Neuronal stem cell (in vitro differentiated cells): ENCODE results near the gene ZNF423.

Experiments
- DNase-seq: peaks from one replicate; pipeline ENCODE4 v3.0.0-alpha.2; 2013; ENCODE audit warnings: low spot score
- H2AFZ ChIP-seq: one replicate; pipeline ENCODE4 v1.6.1; 2013; ENCODE audit warnings: mild to moderate bottlenecking, low read length, inconsistent platforms
- H2AK5ac ChIP-seq: 2 replicates; pipeline ENCODE4 v1.6.1; 2013; ENCODE audit warnings: low read depth, mild to moderate bottlenecking, inconsistent platforms, low read length, moderate library complexity, mixed read lengths
- H2BK120ac ChIP-seq: 2 replicates; pipeline ENCODE4 v1.6.1; 2013; ENCODE audit warnings: low read depth, mild to moderate bottlenecking, inconsistent platforms, low read length, moderate library complexity, mixed read lengths
- H2BK12ac ChIP-seq: one replicate; pipeline ENCODE4 v1.6.1; 2013; ENCODE audit warnings: low read length, inconsistent platforms
- H2BK15ac ChIP-seq: 2 replicates; pipeline ENCODE4 v1.6.1; 2013; ENCODE audit warnings: mild to moderate bottlenecking, low read length, inconsistent platforms, mixed read lengths
- H2BK5ac ChIP-seq: one replicate; pipeline ENCODE4 v1.6.1; 2013; ENCODE audit warnings: inconsistent platforms, mild to moderate bottlenecking, low read length, moderate library complexity
- H3K14ac ChIP-seq: one replicate; pipeline ENCODE4 v1.6.1; 2013; ENCODE audit warnings: low read length, inconsistent platforms
- H3K18ac ChIP-seq: 2 replicates; pipeline ENCODE4 v1.6.1; 2013; ENCODE audit warnings: low read length, inconsistent platforms
- H3K23ac ChIP-seq: 2 replicates; pipeline ENCODE4 v1.6.1; 2013; ENCODE audit warnings: low read depth, mild to moderate bottlenecking, mixed read lengths, low read length, inconsistent platforms; ENCODE audit not compliant: poor library complexity
- H3K27ac ChIP-seq: replicated peaks from 3 replicates; pipeline ENCODE4 v1.5.1; 2013; ENCODE audit warnings: low read length, inconsistent platforms
- H3K27me3 ChIP-seq, 3 experiments: 2 replicates each; pipeline ENCODE4 v1.6.1; 2013; ENCODE audit warnings: low read length in 3 of 3, mild to moderate bottlenecking in 2 of 3, inconsistent platforms in 1 of 3, low read depth in 1 of 3, mixed read lengths in 1 of 3, moderate library complexity in 1 of 3; ENCODE audit not compliant: control insufficient read depth in 3 of 3, insufficient read depth in 3 of 3
- H3K36me3 ChIP-seq, 2 donors: replicated peaks in 1 of 2; 2 replicates each; pipeline ENCODE4 v1.6.1; 2013; ENCODE audit warnings: low read length in 2 of 2; ENCODE audit not compliant: control insufficient read depth in 2 of 2, insufficient read depth in 2 of 2
- H3K4ac ChIP-seq: 2 replicates; pipeline ENCODE4 v1.6.1; 2013; ENCODE audit warnings: inconsistent platforms, mild to moderate bottlenecking, low read length, moderate library complexity
- H3K4me1 ChIP-seq, 2 donors: 1 replicate in 1 of 2; 2 replicates in 1 of 2; pipeline ENCODE4 v1.6.1; 2013; ENCODE audit warnings: low read length in 2 of 2, low read depth in 1 of 2; ENCODE audit not compliant: control insufficient read depth in 2 of 2, insufficient read depth in 1 of 2
- H3K4me2 ChIP-seq: one replicate; pipeline ENCODE4 v1.6.1; 2013; ENCODE audit warnings: mild to moderate bottlenecking, low read length, inconsistent platforms; ENCODE audit not compliant: insufficient read depth, poor library complexity, severe bottlenecking
- H3K4me3 ChIP-seq, 2 donors: 2 replicates each; pipeline ENCODE4 v1.5.1; 2013; ENCODE audit warnings: low read length in 2 of 2, mild to moderate bottlenecking in 2 of 2, inconsistent platforms in 1 of 2, moderate library complexity in 1 of 2
- H3K79me1 ChIP-seq: one replicate; pipeline ENCODE4 v1.6.1; 2013; ENCODE audit warnings: low read depth, mild to moderate bottlenecking, inconsistent platforms, low read length, moderate library complexity
- H3K9ac ChIP-seq: one replicate; pipeline ENCODE4 v1.6.1; 2013; ENCODE audit warnings: mild to moderate bottlenecking, low read depth, low read length, inconsistent platforms; ENCODE audit not compliant: poor library complexity
- H3K9me3 ChIP-seq, 2 donors: replicated peaks in 1 of 2; 2 replicates each; pipeline versions ENCODE3 to v1.6.1; 2013; ENCODE audit warnings: low read length in 2 of 2, mild to moderate bottlenecking in 2 of 2, inconsistent platforms in 1 of 2, low read depth in 1 of 2, mixed read lengths in 1 of 2, moderate library complexity in 1 of 2; ENCODE audit not compliant: control insufficient read depth in 2 of 2, insufficient read depth in 1 of 2
- H4K8ac ChIP-seq: one replicate; pipeline ENCODE4 v1.6.1; 2013; ENCODE audit warnings: low read depth, mild to moderate bottlenecking, inconsistent platforms, low read length, moderate library complexity
- H4K91ac ChIP-seq: one replicate; pipeline ENCODE4 v1.6.1; 2013; ENCODE audit warnings: low read length, low read depth, mild to moderate bottlenecking, inconsistent platforms; ENCODE audit not compliant: poor library complexity
- WGBS, 2 donors: extraction: QIAGEN DNeasy Blood & Tissue Kit; methylation state at CpG; one replicate each; pipeline ENCODE4 v1.1.7; 2013; ENCODE audit warnings: missing lambda C conversion rate in 2 of 2, mixed read lengths in 1 of 2; ENCODE audit not compliant: insufficient read length in 2 of 2, insufficient replicate concordance in 1 of 2; ENCODE audit errors: extremely low coverage in 2 of 2; 5-methylcytosine and 5-hydroxymethylcytosine counted together

ZNF423 gene

DNA sequence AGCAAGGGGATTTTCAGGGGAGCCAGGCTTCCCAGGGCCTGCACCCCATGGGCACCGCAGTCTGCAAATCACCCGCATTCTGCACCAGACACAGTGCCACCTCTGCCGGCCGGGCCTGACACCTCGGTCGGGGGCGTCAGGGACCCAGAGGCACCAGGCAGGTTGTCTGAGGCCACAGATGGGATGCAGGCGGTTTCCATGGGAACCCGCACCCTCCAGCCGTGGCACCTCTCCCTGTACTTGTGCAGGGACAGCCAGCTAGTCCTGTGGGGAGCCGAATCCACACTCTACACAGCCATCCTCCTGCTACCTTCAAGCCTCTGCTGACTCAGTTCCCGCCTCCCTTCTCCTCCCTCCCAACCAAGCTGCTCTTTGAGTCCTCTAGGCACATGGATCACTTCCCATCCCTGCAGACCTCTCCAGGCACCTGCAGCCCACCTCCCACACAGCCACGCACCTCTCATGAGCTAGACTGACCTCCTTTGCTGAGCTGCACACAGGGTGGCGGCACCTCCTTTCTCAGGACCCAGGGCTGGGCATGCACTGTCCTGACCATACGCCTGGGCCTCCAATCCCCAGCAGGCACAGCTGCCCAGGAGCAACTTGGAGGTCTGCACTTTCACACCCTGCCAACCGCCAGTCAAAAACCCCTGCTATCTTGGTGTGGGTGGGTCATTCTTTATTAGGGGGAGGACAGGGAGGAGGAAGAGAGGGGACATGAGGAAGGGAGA, 362.9 kb downstream of the ZNF423 start:
- H3K4ac ChIP-seq: no peak overlapping the region
- no peak overlapping the region for H2BK12ac ChIP-seq
- no peak overlapping the region for H3K9ac ChIP-seq
- no peak for DNase-seq
- peak overlapping the region; percentile 28 for H3K23ac ChIP-seq
- no peak overlapping the region for H4K91ac ChIP-seq
- no peak overlapping the region for H3K4me3 ChIP-seq
- peaks cover 0 to 10% of the 10 kb centered on the region in 2 donors for H3K4me1 ChIP-seq
- no peaks in the 10 kb centered on the region for H3K9me3 ChIP-seq
- H2BK120ac ChIP-seq: no peak overlapping the region
- no peaks in the 10 kb centered on the region for H3K79me1 ChIP-seq
- H2AK5ac ChIP-seq: peak overlapping the region; percentile 89
- no peak overlapping the region for H3K27ac ChIP-seq
- H2BK15ac ChIP-seq: no peak overlapping the region
- no peak overlapping the region for H3K4me2 ChIP-seq
- no peak overlapping the region for H3K14ac ChIP-seq
- H3K18ac ChIP-seq: peak overlapping the region; percentile 38
- peak overlapping the region; percentile 15 for H2BK5ac ChIP-seq
- H3K27me3 ChIP-seq: no peaks in the 10 kb centered on the region
- no peak overlapping the region for H2AFZ ChIP-seq
- no CpG with 5 or more reads among the region's 16 CpGs for WGBS, 2 donors
- H3K36me3 ChIP-seq: peaks cover 3 to 52% of the 10 kb centered on the region in 2 donors
- no peak overlapping the region for H4K8ac ChIP-seq

DNA sequence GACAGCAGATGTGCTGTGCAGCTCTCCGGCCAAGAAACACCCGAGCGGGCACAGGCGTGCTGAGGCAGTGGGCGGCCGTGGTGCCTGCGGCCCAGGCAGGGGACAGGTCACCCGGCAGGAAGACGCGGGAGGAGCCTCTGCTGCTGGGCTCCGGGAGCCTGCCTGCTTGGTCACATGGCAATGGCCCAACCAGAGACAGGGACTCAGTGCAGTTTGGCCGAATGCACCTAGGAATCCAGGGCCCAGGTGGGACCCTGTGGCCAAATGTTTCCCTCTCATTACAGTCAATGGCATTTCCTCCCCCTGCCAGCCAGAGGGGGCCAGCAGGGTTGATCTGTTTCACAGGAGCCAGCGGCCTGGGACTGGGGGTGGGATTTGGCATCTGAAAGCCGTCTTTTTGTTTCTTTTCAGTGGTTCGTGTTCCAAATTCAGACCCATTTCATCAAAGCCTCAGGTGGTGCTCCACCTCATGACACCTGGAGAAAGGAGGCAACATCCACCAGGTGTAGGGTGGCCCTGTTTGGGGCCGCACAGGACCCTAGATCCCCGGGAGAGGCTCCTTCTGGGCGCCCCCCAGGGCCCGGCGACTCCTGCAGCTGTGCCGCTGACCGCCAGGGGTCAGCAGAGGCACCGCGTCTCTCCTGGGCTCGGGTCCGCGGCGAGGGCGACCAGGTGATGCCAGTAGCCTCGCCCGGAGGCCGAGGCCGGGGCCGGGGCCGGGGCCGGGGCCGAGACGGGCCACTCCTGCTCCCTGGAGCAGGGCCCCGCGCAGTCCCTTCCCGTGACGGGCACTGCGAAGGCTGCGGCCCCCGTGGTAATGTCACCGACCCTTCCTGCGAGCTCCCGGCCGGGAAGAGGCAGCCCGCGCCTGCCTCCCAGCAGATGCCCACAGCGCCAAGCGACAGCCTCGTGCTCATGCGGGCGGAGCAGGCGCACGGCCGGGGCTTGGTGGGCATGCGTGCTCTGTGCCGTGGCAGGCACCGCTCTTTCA, 363.8 kb downstream of the ZNF423 start:
- Histone ChIP-seq H3K18ac (peak overlapping the region; percentile 91), H3K4ac (no peak overlapping the region), H3K4me2 (peak overlapping the region; percentile 35), H3K36me3 (peaks cover 3 to 49% of the 10 kb centered on the region in 2 donors), H2BK12ac (no peak overlapping the region), H3K4me3 (no peak overlapping the region), H3K27ac (peak overlapping the region; percentile 31), H3K9me3 (no peaks in the 10 kb centered on the region), H3K79me1 (no peaks in the 10 kb centered on the region), H2BK5ac (peak overlapping the region; percentile 15), H3K9ac (peak overlapping the region; percentile 79), H4K8ac (peak overlapping the region; percentile 52), H2BK120ac (peak overlapping the region; percentile 20), H3K4me1 (peaks cover 0 to 10% of the 10 kb centered on the region in 2 donors), H2AK5ac (peak overlapping the region; percentile 89), H3K27me3 (no peaks in the 10 kb centered on the region), H3K14ac (peak overlapping the region; percentile 94), H3K23ac (peak overlapping the region; percentile 28), H2AFZ (no peak overlapping the region), H4K91ac (no peak overlapping the region), H2BK15ac (peak overlapping the region; percentile 46)
- peak; percentile 62 for DNase-seq
- WGBS, 2 donors: no CpG with 5 or more reads among the region's 62 CpGs

DNA sequence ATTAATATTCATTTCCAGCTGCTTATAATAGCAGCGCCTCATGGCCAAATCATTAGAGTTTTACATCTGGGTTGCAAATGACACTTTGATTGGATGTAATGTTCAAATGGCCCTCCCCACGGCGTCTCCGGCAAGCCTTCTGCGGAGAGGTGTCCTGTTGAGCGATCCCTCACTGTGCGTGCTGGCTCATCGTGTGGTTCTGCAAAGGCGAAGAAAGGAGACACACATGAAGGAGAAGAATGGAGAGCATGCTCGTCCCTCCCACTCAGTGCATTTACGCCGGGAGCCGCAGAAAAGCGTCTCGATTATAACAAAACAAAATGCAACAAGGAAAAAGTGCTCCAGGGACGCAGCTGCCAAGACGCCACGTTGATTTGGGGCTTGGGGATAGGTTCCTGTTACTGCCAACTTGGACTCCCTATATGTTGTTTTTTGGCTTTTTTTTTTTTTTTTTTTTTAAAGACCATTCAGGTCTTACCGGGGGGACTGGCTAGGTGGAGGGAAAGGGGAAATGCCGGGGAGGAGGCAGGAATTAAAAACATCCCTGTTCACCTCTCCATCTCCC, 364.7 kb downstream of the ZNF423 start:
- Histone ChIP-seq H3K18ac (peak overlapping the region; percentile 68), H2BK12ac (peak overlapping the region; percentile 52), H2BK5ac (no peak overlapping the region), H3K79me1 (no peaks in the 10 kb centered on the region), H2AFZ (no peak overlapping the region), H3K4me1 (peaks cover 0 to 10% of the 10 kb centered on the region in 2 donors), H3K23ac (no peak overlapping the region), H2BK15ac (peak overlapping the region; percentile 46), H3K27ac (peak overlapping the region; percentile 31), H3K27me3 (no peaks in the 10 kb centered on the region), H2AK5ac (peak overlapping the region; percentile 14), H3K9me3 (peaks cover 0 to 4% of the 10 kb centered on the region in 2 donors), H3K4me3 (no peak overlapping the region), H3K4me2 (peak overlapping the region; percentile 21), H3K9ac (no peak overlapping the region), H3K14ac (no peak overlapping the region), H3K4ac (no peak overlapping the region), H3K36me3 (peaks cover 3 to 42% of the 10 kb centered on the region in 2 donors), H4K8ac (peak overlapping the region; percentile 52), H4K91ac (no peak overlapping the region), H2BK120ac (no peak overlapping the region)
- WGBS, 2 donors: no CpG with 5 or more reads among the region's 20 CpGs
- DNase-seq: peak; percentile 15
